ENCODE data around the gene AQP5. TPM values are rescaled to one million over a fixed set of nuclear protein-coding genes. Genes with fewer than 3 reads are reported as not detected.

Gene AQP5
- total RNA-seq, 1 donor: not detected

DNA sequence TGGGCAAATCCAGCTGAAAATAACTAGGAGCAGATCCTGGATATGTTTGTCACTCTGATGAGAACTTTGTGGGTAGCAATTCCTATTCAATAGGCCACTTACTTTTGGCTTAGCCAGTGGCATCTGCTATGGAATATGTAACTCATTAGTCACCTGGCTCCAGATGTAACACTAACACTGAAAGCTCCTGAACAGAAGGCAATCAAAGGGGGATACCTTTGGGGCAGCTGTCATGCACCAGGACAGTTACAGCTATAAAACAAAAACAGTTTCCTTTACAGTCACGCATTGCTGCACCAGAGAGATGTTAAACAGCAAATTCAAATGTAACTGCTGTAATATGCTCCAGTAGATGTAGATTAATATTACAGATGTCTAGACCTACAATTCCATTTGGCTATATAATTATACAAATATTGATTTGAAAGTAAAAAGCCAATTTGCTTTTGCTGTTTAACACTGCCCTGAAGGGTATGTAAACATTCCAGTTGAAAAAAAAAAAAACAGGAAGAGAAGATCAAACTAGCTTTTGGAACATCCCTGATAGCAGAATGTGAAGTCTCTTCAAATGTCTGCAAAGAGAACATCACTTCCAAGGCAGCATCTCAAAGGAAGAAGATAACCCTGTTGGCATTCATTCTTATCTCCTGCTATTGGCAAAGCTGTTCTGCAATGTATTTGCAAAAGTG, 45.2 kb downstream of the AQP5 start:
- Histone ChIP-seq H2AFZ (ENCODE audit: low read length) (peak overlapping the region; percentile 13), H3K4me2 (ENCODE audit: insufficient read depth, low read length) (peak overlapping the region; percentile 18), H3K79me2 (ENCODE audit: insufficient read depth, low read length) (peaks cover 72% of the 10 kb centered on the region)

DNA sequence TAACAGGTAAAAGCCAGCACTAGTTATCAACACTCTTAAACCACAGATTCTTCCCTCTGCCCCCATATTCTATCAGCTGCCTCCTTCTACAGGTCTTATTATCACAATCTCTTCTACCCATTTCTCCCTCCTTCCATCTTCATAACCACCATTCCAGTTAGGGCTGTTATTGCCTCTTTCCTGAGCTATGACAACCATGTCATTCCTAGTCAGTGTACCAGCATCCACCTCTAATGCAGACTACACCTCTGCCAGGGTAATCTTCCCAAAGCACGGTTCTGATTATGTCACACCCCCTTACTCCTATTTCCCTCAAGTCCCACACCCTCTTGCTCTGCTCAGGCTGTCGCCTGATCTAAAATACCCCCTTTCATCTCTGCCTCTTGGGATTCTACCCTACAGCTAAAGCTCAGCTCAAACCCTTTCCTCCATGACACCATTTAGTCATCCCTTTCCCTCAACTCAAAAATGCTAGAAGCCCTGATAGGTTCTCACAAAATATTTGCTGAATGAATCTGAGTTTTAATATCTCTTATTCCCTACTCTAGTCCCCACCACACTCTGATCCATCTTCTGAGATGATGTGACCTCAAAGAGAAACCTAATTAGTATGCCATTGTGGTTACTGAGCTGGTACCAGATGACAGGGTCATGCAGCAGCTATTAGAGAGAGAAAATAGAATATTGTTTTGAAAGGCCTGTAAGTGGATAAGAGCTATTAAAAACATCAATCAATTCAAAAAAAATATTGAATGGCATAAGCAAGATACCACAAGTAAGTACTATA, 51.9 kb downstream of the AQP5 start:
- no peak overlapping the region for H3K4me2 ChIP-seq (ENCODE audit: insufficient read depth, low read length)
- DNase-seq (ENCODE audit: insufficient read length, low spot score, missing footprints): peak; percentile 66
- no peaks in the 10 kb centered on the region for H3K27me3 ChIP-seq (ENCODE audit: insufficient read depth, low read length)
- H4K20me1 ChIP-seq (ENCODE audit: insufficient read depth, low read length): no peaks in the 10 kb centered on the region
- TF ChIP-seq, protein P1, sequence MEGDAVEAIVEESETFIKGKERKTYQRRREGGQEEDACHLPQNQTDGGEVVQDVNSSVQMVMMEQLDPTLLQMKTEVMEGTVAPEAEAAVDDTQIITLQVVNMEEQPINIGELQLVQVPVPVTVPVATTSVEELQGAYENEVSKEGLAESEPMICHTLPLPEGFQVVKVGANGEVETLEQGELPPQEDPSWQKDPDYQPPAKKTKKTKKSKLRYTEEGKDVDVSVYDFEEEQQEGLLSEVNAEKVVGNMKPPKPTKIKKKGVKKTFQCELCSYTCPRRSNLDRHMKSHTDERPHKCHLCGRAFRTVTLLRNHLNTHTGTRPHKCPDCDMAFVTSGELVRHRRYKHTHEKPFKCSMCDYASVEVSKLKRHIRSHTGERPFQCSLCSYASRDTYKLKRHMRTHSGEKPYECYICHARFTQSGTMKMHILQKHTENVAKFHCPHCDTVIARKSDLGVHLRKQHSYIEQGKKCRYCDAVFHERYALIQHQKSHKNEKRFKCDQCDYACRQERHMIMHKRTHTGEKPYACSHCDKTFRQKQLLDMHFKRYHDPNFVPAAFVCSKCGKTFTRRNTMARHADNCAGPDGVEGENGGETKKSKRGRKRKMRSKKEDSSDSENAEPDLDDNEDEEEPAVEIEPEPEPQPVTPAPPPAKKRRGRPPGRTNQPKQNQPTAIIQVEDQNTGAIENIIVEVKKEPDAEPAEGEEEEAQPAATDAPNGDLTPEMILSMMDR (IDR thresholded peaks at IDR 0.05; ENCODE audit: extremely low read depth, low read depth, low read length): no peak
- no peak overlapping the region for H3K4me3 ChIP-seq (ENCODE audit: insufficient read depth, low read length)
- H2AFZ ChIP-seq (ENCODE audit: low read length): peak overlapping the region; percentile 67
- peaks cover 82% of the 10 kb centered on the region for H3K79me2 ChIP-seq (ENCODE audit: insufficient read depth, low read length)
- H3K27ac ChIP-seq (ENCODE audit: low read depth, low read length): peak overlapping the region; percentile 59
- H3K4me1 ChIP-seq (ENCODE audit: insufficient read depth, low read length): peaks cover 25% of the 10 kb centered on the region
- H3K9me3 ChIP-seq (ENCODE audit: low read depth, low read length): no peaks in the 10 kb centered on the region
- H3K36me3 ChIP-seq (ENCODE audit: insufficient read depth, low read length): peaks cover 7% of the 10 kb centered on the region

More for the DNA sequence above, 45.2 kb downstream of the AQP5 start:
- Histone ChIP-seq H3K4me1 (ENCODE audit: insufficient read depth, low read length) (peaks cover 10% of the 10 kb centered on the region), H4K20me1 (ENCODE audit: insufficient read depth, low read length) (no peaks in the 10 kb centered on the region), H3K4me3 (ENCODE audit: insufficient read depth, low read length) (no peak overlapping the region), H3K27me3 (ENCODE audit: insufficient read depth, low read length) (no peaks in the 10 kb centered on the region), H3K36me3 (ENCODE audit: insufficient read depth, low read length) (peaks cover 12% of the 10 kb centered on the region), H3K27ac (ENCODE audit: low read depth, low read length) (no peak overlapping the region), H3K9me3 (ENCODE audit: low read depth, low read length) (no peaks in the 10 kb centered on the region)
- TF ChIP-seq, protein P1 (IDR thresholded peaks at IDR 0.05; ENCODE audit: extremely low read depth, low read depth, low read length): no peak
- DNase-seq (ENCODE audit: insufficient read length, low spot score, missing footprints): no peak

DNA sequence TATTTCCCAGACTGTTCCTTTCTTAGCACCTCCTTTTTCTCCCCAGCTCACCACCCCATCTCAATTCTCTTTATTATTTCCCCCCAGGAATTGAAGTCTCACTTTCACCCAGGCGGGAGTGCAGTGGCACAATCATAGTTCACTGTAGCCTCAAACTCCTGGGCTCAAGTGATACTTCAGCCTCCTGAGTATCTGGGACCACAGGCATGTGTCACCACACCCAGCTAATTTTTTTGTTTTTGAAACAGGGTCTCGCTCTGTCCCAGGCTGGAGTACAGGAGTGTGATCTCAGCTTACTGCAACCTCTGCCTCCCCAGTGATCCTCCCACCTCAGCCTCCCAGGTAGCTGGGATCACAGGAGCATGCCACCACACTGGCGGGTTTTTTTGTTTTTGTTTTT, 52.7 kb downstream of the AQP5 start:
- H2AFZ ChIP-seq (ENCODE audit: low read length): no peak overlapping the region
- no peaks in the 10 kb centered on the region for H4K20me1 ChIP-seq (ENCODE audit: insufficient read depth, low read length)
- peak overlapping the region; percentile 59 for H3K27ac ChIP-seq (ENCODE audit: low read depth, low read length)
- TF ChIP-seq, protein P1 (IDR thresholded peaks at IDR 0.05; ENCODE audit: extremely low read depth, low read depth, low read length): no peak
- no peak overlapping the region for H3K4me3 ChIP-seq (ENCODE audit: insufficient read depth, low read length)
- DNase-seq (ENCODE audit: insufficient read length, low spot score, missing footprints): no peak
- H3K9me3 ChIP-seq (ENCODE audit: low read depth, low read length): no peaks in the 10 kb centered on the region
- H3K4me1 ChIP-seq (ENCODE audit: insufficient read depth, low read length): peaks cover 30% of the 10 kb centered on the region
- peaks cover 7% of the 10 kb centered on the region for H3K36me3 ChIP-seq (ENCODE audit: insufficient read depth, low read length)
- H3K4me2 ChIP-seq (ENCODE audit: insufficient read depth, low read length): no peak overlapping the region
- no peaks in the 10 kb centered on the region for H3K27me3 ChIP-seq (ENCODE audit: insufficient read depth, low read length)
- peaks cover 84% of the 10 kb centered on the region for H3K79me2 ChIP-seq (ENCODE audit: insufficient read depth, low read length)

Other genes with a start within 250 kb of the AQP5 start
- 398 and 421 TPM in 2 replicates for gene TMBIM6, start 220.3 kb upstream of the AQP5 start, total RNA-seq
- gene NCKAP5L, start 133.5 kb upstream of the AQP5 start, total RNA-seq: 34.8 and 40.5 TPM in 2 replicates
- gene BCDIN3D, start 118.8 kb upstream of the AQP5 start, total RNA-seq: 4.7 and 5.4 TPM in 2 replicates
- 0.88 and 1.4 TPM in 2 replicates for gene FAIM2, start 58.0 kb upstream of the AQP5 start, total RNA-seq
- gene AQP2, start 11.1 kb upstream of the AQP5 start, total RNA-seq: not detected in 2 replicates
- gene AQP6, start 11.1 kb downstream of the AQP5 start, total RNA-seq: not detected in 2 replicates
- 12.7 and 16.5 TPM in 2 replicates for gene RACGAP1, start 63.6 kb downstream of the AQP5 start, total RNA-seq
- gene ASIC1, start 95.7 kb downstream of the AQP5 start, total RNA-seq: 0.72 and 0.88 TPM in 2 replicates
- 50.3 and 53.0 TPM in 2 replicates for gene SMARCD1, start 123.5 kb downstream of the AQP5 start, total RNA-seq
- gene GPD1, start 142.1 kb downstream of the AQP5 start, total RNA-seq: under 0.01 TPM in 1 of 2 replicates, not detected in the other
- 29.0 and 29.8 TPM in 2 replicates for gene COX14, start 150.4 kb downstream of the AQP5 start, total RNA-seq
- gene CERS5, start 205.5 kb downstream of the AQP5 start, total RNA-seq: 30.9 and 33.7 TPM in 2 replicates